Astrocyte (in vitro differentiated cells and primary cell): Measurements from ENCODE around the gene MLPH. TPM values are rescaled to one million over a fixed set of nuclear protein-coding genes. Genes with fewer than 3 reads are reported as not detected.

Source experiments
- DNase-seq: peaks from one replicate; pipeline ENCODE4 v3.0.0-alpha.2; 2010; ENCODE audit warnings: low read depth
- FAIRE-seq: peaks from 2 replicates; lab custom pipeline; 2011; peaks lifted over from hg19 to GRCh38; lab: Jason Lieb, UNC
- H2AFZ ChIP-seq: 2 replicates; pipeline ENCODE4 v1.6.0; 2012; ENCODE audit warnings: low read depth, low read length, inconsistent platforms
- H3K27ac ChIP-seq: 2 replicates; pipeline ENCODE4 v1.5.1; 2011; ENCODE audit warnings: low read depth, low read length, inconsistent platforms
- H3K27me3 ChIP-seq: 2 replicates; pipeline ENCODE4 v1.6.0; 2011; ENCODE audit warnings: low read length, inconsistent platforms; ENCODE audit not compliant: insufficient read depth
- H3K36me3 ChIP-seq: 2 replicates; pipeline ENCODE4 v1.5.1; 2011; ENCODE audit warnings: low read length, inconsistent platforms; ENCODE audit not compliant: insufficient read depth
- H3K4me1 ChIP-seq: 2 replicates; pipeline ENCODE4 v1.5.1; 2011; ENCODE audit warnings: low read length, inconsistent platforms; ENCODE audit not compliant: insufficient read depth
- H3K4me2 ChIP-seq: 2 replicates; pipeline ENCODE4 v1.6.0; 2012; ENCODE audit warnings: low read length, inconsistent platforms
- H3K4me3 ChIP-seq: 2 replicates; pipeline ENCODE4 v1.5.1; 2011; ENCODE audit warnings: low read depth, mild to moderate bottlenecking, low read length, inconsistent platforms; ENCODE audit not compliant: insufficient read depth
- H3K79me2 ChIP-seq: 2 replicates; pipeline ENCODE4 v1.6.0; 2012; ENCODE audit warnings: mild to moderate bottlenecking, low read length, inconsistent platforms; ENCODE audit not compliant: insufficient read depth
- H3K9ac ChIP-seq: 2 replicates; pipeline ENCODE4 v1.6.0; 2012; ENCODE audit warnings: mild to moderate bottlenecking, low read length, inconsistent platforms
- H3K9me3 ChIP-seq: 2 replicates; pipeline ENCODE4 v1.5.1; 2012; ENCODE audit warnings: low read depth, mild to moderate bottlenecking, low read length, inconsistent platforms; ENCODE audit not compliant: insufficient read depth
- H4K20me1 ChIP-seq: 2 replicates; pipeline ENCODE4 v1.6.0; 2012; ENCODE audit warnings: low read length, inconsistent platforms; ENCODE audit not compliant: insufficient read depth
- H3K27ac Mint-ChIP-seq: one replicate; pipeline ENCODE4 v1.8.0; 2021; ENCODE audit warnings: mild to moderate bottlenecking, mixed read lengths; ENCODE audit not compliant: unreplicated experiment
- H3K27me3 Mint-ChIP-seq: one replicate; pipeline ENCODE4 v1.8.0; 2021; ENCODE audit warnings: low read depth, mixed read lengths; ENCODE audit not compliant: unreplicated experiment
- H3K36me3 Mint-ChIP-seq: one replicate; pipeline ENCODE4 v1.8.0; 2021; ENCODE audit warnings: low read depth, mixed read lengths; ENCODE audit not compliant: unreplicated experiment
- H3K4me1 Mint-ChIP-seq: one replicate; pipeline ENCODE4 v1.8.0; 2021; ENCODE audit warnings: low read depth, mixed read lengths; ENCODE audit not compliant: unreplicated experiment
- H3K4me3 Mint-ChIP-seq: one replicate; pipeline ENCODE4 v1.8.0; 2021; ENCODE audit warnings: mild to moderate bottlenecking, moderate library complexity, mixed read lengths; ENCODE audit not compliant: unreplicated experiment
- H3K9me3 Mint-ChIP-seq: one replicate; pipeline ENCODE4 v1.8.0; 2021; ENCODE audit warnings: mild to moderate bottlenecking, mixed read lengths; ENCODE audit not compliant: unreplicated experiment
- EZH2 ChIP-seq: IDR thresholded peaks from 2 replicates; pipeline ENCODE4 v1.6.1; 2012; ENCODE audit warnings: mild to moderate bottlenecking, low read length, inconsistent platforms; ENCODE audit not compliant: insufficient read depth
- total RNA-seq: library from RNA; stranded (reverse); gene quantifications from 2 replicates; pipeline ENCODE4 v1.2.1, GENCODE V29; 2021
- TF ChIP-seq, protein P1 (sequence below): IDR thresholded peaks from 2 replicates; pipeline ENCODE4 v1.5.1; 2011; ENCODE audit warnings: low read depth, mild to moderate bottlenecking, inconsistent platforms, low read length, moderate library complexity; ENCODE audit not compliant: insufficient read depth

The MLPH gene
- total RNA-seq, 1 donor from 2014 or later: 14.2 TPM

DNA sequence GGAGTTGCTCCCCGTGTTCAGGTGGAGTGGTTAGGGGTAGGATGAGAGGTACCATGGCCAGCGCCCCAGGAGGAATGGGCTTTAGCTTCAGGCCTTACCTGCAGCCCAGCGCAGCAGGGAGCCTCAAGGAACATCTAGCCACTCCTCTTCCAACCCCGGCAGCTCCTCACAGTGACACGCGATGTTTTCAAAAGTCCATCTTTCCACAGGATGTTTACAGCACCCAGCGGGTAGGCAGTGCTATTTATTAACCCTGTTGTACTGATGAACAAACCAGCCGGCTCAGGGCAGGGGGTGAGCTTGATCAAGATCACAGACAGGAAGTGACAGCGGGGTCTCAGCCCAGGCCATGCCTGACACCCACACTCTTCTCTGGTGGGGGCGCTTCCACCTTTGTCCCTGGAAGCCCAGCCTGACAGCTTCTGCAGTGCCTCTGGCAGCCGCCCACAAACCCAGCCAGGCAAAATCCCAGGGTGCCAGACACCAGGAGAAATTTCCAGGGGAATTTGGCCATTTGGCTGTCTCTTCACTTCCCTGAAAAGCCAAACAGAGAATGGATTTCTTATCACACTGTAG, 60.9 kb downstream of the MLPH start:
- Histone ChIP-seq H3K9ac (no peak overlapping the region), H3K79me2 (no peaks in the 10 kb centered on the region), H3K4me2 (no peak overlapping the region), H3K9me3 (no peaks in the 10 kb centered on the region), H2AFZ (no peak overlapping the region), H3K4me3 (no peak overlapping the region), H4K20me1 (no peaks in the 10 kb centered on the region), H3K4me1 (no peaks in the 10 kb centered on the region), H3K27ac (no peak overlapping the region), H3K27me3 (no peaks in the 10 kb centered on the region), H3K36me3 (peaks cover 47% of the 10 kb centered on the region)
- peaks cover 5% of the 10 kb centered on the region for H3K9me3 Mint-ChIP-seq
- H3K27me3 Mint-ChIP-seq: peaks cover 13% of the 10 kb centered on the region
- peaks cover 26% of the 10 kb centered on the region for H3K36me3 Mint-ChIP-seq
- H3K4me3 Mint-ChIP-seq: no peak overlapping the region
- DNase-seq (no peak), FAIRE-seq (no peak)
- no peaks in the 10 kb centered on the region for H3K4me1 Mint-ChIP-seq
- TF ChIP-seq, protein P1, sequence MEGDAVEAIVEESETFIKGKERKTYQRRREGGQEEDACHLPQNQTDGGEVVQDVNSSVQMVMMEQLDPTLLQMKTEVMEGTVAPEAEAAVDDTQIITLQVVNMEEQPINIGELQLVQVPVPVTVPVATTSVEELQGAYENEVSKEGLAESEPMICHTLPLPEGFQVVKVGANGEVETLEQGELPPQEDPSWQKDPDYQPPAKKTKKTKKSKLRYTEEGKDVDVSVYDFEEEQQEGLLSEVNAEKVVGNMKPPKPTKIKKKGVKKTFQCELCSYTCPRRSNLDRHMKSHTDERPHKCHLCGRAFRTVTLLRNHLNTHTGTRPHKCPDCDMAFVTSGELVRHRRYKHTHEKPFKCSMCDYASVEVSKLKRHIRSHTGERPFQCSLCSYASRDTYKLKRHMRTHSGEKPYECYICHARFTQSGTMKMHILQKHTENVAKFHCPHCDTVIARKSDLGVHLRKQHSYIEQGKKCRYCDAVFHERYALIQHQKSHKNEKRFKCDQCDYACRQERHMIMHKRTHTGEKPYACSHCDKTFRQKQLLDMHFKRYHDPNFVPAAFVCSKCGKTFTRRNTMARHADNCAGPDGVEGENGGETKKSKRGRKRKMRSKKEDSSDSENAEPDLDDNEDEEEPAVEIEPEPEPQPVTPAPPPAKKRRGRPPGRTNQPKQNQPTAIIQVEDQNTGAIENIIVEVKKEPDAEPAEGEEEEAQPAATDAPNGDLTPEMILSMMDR: no peak
- TF ChIP-seq EZH2: no peak
- H3K27ac Mint-ChIP-seq: no peak overlapping the region

DNA sequence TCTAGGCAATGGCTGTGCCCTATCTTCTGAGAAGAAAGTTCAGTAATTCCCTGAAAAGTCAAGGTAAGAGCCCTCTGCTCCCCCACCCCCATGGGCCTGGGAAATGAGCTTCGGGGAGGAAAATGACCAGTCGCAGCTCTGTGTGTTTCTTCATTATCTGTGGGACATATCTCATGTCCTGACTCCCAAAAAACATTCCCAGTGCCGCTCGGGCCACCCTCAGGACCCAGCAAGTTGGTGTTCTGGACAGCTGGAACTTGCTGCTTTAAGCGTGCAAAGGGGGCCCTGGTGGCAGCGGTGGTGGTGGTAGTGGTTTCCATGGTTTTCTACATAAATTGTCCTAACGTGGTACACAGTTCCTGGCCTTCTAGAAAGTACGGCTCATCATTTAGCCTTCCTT, 62.2 kb downstream of the MLPH start:
- H3K4me2 ChIP-seq: no peak overlapping the region
- H3K4me1 ChIP-seq: no peaks in the 10 kb centered on the region
- FAIRE-seq (no peak), DNase-seq (no peak)
- Mint-ChIP-seq H3K36me3 (peaks cover 36% of the 10 kb centered on the region), H3K27ac (no peak overlapping the region), H3K9me3 (peaks cover 10% of the 10 kb centered on the region), H3K4me3 (no peak overlapping the region), H3K27me3 (peaks cover 18% of the 10 kb centered on the region), H3K4me1 (no peaks in the 10 kb centered on the region)
- no peak overlapping the region for H2AFZ ChIP-seq
- H3K79me2 ChIP-seq: no peaks in the 10 kb centered on the region
- no peak overlapping the region for H3K9ac ChIP-seq
- no peaks in the 10 kb centered on the region for H4K20me1 ChIP-seq
- no peaks in the 10 kb centered on the region for H3K9me3 ChIP-seq
- H3K4me3 ChIP-seq: no peak overlapping the region
- TF ChIP-seq EZH2: no peak
- TF ChIP-seq, protein P1: no peak
- H3K27me3 ChIP-seq: no peaks in the 10 kb centered on the region
- no peak overlapping the region for H3K27ac ChIP-seq
- H3K36me3 ChIP-seq: peaks cover 59% of the 10 kb centered on the region

DNA sequence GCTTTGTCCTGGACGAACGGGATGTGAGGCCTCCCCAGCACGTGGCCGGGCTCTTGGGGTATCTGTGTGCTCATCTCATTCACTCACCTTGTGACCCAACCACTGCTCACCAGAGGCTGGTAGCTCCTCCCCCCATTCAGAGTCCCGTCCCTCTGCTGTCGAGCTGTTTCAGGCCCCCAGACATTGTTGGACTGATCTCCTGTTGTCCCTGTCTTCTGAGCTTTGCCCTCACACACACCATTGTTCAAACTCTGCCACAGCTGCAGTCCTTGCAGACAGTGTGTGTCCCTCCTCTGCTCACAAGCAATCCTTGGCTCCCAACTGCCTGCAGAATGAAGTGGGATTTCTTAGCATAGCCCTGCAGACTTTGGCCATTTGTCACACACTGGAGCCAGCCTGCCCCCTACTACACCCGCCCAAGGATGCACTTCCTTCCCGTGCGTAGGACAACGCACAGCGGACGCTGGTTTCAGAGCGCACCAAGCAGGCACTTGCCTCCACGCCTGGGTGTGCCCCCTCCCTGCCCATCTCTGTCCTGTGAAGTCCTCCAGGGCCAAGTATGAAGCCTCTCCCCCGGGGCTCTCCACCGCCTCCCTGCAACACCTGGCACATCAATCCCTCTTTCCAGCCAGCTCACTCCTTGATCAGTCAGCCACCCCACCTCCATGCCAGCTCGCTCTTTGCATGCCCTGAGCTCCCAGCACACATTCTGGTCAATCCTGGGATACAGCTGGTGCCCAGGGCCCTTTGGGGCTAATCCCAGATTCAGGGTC, 62.8 kb downstream of the MLPH start:
- no peaks in the 10 kb centered on the region for H3K79me2 ChIP-seq
- no peak overlapping the region for H3K4me3 ChIP-seq
- DNase-seq: no peak
- no peak for FAIRE-seq
- TF ChIP-seq EZH2: no peak
- TF ChIP-seq, protein P1: no peak
- no peak overlapping the region for H3K27ac ChIP-seq
- peaks cover 15% of the 10 kb centered on the region for H3K9me3 Mint-ChIP-seq
- H3K27me3 ChIP-seq: no peaks in the 10 kb centered on the region
- no peak overlapping the region for H3K4me2 ChIP-seq
- no peak overlapping the region for H3K27ac Mint-ChIP-seq
- H3K9ac ChIP-seq: no peak overlapping the region
- H3K36me3 ChIP-seq: peaks cover 66% of the 10 kb centered on the region
- no peaks in the 10 kb centered on the region for H4K20me1 ChIP-seq
- H3K4me1 ChIP-seq: no peaks in the 10 kb centered on the region
- peaks cover 18% of the 10 kb centered on the region for H3K27me3 Mint-ChIP-seq
- no peaks in the 10 kb centered on the region for H3K4me1 Mint-ChIP-seq
- no peak overlapping the region for H3K4me3 Mint-ChIP-seq
- H3K36me3 Mint-ChIP-seq: peaks cover 41% of the 10 kb centered on the region
- H2AFZ ChIP-seq: no peak overlapping the region
- H3K9me3 ChIP-seq: no peaks in the 10 kb centered on the region
